Activated T-cell treated with anti-CD3 and anti-CD28 coated beads, Interleukin-2, amount 50 U/mL, for 1 hour (primary cell): ENCODE results near the gene CEACAM21.
"Not testable (repeated sequence)": the region's sequence is repeated elsewhere in the genome, so short reads cannot be mapped to it uniquely, and the experiment has no call there.

Experiments used
- DNase-seq: peaks from one replicate; pipeline ENCODE4 v3.0.0-alpha.2; 2020

CEACAM21 gene

GRCh38 chr19:41551212-41551610 is 24.8 kb upstream of the CEACAM21 start:
- DNase-seq = no peak

- DNase-seq = no peak
These were observed 24.3 kb upstream of the CEACAM21 start for GRCh38 chr19:41551711-41552110.

GRCh38 chr19:41552558-41552957 is 23.4 kb upstream of the CEACAM21 start:
- no peak for DNase-seq

GRCh38 chr19:41553804-41554203 is 22.2 kb upstream of the CEACAM21 start:
- no peak for DNase-seq

- no peak for DNase-seq
These were observed 21.1 kb upstream of the CEACAM21 start for GRCh38 chr19:41554907-41555306.

GRCh38 chr19:41555748-41556147 is 20.2 kb upstream of the CEACAM21 start:
- DNase-seq = no peak

GRCh38 chr19:41563854-41564514 is 12.0 kb upstream of the CEACAM21 start:
- DNase-seq = peak; percentile 64

- no peak for DNase-seq
These were observed 11.2 kb upstream of the CEACAM21 start for GRCh38 chr19:41564515-41565378.

GRCh38 chr19:41565379-41565720 is 10.6 kb upstream of the CEACAM21 start:
- no peak for DNase-seq

GRCh38 chr19:41566001-41566400 is 10.0 kb upstream of the CEACAM21 start:
- DNase-seq = no peak

GRCh38 chr19:41569481-41570150 is 6.3 kb upstream of the CEACAM21 start:
- DNase-seq = no peak

GRCh38 chr19:41570179-41570578 is 5.8 kb upstream of the CEACAM21 start:
- no peak for DNase-seq

GRCh38 chr19:41570639-41571112 is 5.3 kb upstream of the CEACAM21 start:
- peak; percentile 85 for DNase-seq

- no peak for DNase-seq
These were observed 1.3 kb downstream of the CEACAM21 start for GRCh38 chr19:41577144-41577830.

GRCh38 chr19:41577833-41578232 is 1.9 kb downstream of the CEACAM21 start:
- no peak for DNase-seq

- DNase-seq = no peak
These were observed 2.9 kb downstream of the CEACAM21 start for GRCh38 chr19:41578886-41579285.

- not testable (repeated sequence) for DNase-seq
These were observed 5.1 kb downstream of the CEACAM21 start for GRCh38 chr19:41581068-41581467.

- DNase-seq = not testable (repeated sequence)
These were observed 6.7 kb downstream of the CEACAM21 start for GRCh38 chr19:41582577-41583182.

GRCh38 chr19:41584260-41584810 is 8.4 kb downstream of the CEACAM21 start:
- no peak for DNase-seq

GRCh38 chr19:41584931-41585330 is 9.0 kb downstream of the CEACAM21 start:
- DNase-seq = no peak

GRCh38 chr19:41586064-41586463 is 10.1 kb downstream of the CEACAM21 start:
- no peak for DNase-seq

GRCh38 chr19:41587101-41587837 is 11.3 kb downstream of the CEACAM21 start:
- DNase-seq = no peak
